ENCODE results near the gene ITGA7.

The ITGA7 gene

DNA sequence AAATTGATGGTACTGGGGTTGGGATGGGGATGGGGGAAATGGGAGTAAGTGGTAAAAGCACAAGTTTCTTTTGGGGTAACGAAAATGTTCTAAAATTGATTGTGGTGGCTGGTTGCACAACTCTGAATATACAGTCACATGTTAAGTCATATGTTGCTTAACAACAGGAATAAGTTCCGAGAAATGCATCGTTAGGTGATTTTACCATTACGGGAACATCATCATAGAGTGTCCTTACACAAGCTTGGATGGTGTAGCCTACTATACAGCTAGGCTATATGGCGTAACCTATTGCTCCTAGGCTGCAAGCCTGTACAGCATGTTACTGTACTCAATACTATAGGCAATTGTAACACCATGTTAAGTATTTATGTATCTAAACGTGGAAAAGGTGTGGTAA is 31.0 kb downstream of the ITGA7 start:
- TF ChIP-seq ZNF274 (IDR thresholded peaks at IDR 0.05; ENCODE audit: low read depth, low read length): no peak
- no peak overlapping the region for H3K4me3 ChIP-seq (ENCODE audit: low read length)

DNA sequence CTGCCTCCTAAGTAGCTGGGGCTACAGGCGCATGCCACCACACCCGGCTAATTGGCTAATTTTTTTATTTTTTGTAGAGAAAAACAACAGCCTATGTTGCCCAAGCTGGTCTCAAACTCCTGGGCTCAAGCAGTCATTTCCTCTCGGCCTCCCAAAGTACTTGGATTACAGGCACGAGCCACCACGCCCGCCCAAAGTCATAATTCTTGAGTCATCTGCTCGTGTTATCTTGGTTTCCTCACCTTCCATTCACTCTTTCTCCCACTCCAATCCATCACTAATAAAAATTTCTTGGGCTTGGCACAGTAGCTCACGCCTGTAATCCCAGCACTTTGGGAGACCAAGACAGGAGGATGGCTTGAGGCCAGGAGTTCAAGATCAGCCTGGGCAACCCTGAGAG is 32.0 kb downstream of the ITGA7 start:
- H3K4me3 ChIP-seq (ENCODE audit: low read length): no peak overlapping the region
- TF ChIP-seq ZNF274 (IDR thresholded peaks at IDR 0.05; ENCODE audit: low read depth, low read length): no peak

DNA sequence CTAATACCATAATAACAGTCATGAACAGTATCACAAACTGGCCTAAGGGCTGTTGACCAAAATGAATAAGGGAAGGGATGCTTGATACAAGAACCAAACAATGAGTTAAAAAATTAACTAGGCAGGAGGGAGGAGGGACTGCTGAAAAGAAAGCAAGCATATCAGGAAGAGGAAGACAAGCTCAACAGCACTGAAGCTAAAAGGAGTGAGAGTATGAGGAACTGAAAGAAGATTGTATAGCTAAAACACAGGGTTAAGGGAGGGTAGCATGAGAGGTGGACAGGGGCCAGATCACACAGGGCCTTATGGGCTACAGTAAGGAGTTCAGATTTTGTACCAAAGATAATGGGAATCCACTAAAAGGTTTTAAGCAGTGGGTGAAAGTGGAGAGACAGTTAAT is 34.1 kb downstream of the ITGA7 start:
- H3K4me3 ChIP-seq (ENCODE audit: low read length): no peak overlapping the region; the same call in 1 of the 2 replicates
- TF ChIP-seq ZNF274 (IDR thresholded peaks at IDR 0.05; ENCODE audit: low read depth, low read length): no peak

DNA sequence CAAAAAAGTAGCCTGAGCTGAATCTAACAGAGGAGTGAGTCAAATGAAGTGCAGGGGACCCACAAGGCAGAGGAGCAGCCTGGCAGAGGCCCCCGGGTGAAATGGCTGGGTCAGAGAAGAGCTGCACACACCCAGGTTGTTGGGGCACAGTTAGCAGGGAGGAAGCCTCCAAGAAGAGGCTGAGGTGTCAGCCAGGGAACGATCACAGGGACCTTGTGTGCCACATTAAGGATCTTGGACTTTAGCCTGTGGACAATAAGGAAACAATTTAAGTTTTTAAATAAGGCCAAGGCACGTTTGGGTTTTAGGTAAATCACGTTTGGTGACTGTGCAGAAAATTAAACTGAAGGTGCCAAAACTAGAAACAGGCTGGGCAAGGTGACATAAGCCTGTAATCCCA is 36.0 kb downstream of the ITGA7 start:
- no peak overlapping the region for H3K4me3 ChIP-seq (ENCODE audit: low read length)
- no peak for TF ChIP-seq ZNF274 (IDR thresholded peaks at IDR 0.05; ENCODE audit: low read depth, low read length)

DNA sequence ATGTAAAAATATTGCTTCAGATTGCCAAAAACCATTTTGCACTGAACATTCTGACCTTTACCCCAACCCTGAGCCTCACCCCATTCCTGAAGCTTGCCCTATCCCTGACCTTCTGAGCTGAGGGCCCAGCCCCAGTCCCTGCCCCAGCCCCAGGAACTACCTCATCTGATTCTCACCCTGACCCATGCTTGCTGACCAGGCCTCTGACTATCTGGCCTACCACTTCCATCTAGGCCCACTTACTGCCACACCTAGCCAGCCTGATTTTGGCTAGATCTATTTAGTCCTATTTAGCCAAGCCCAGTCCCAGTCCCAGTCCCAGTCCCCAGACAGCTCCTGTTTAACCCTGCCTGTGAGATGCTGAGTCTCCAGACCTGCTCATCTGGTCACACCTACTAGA is 37.4 kb downstream of the ITGA7 start:
- TF ChIP-seq ZNF274 (IDR thresholded peaks at IDR 0.05; ENCODE audit: low read depth, low read length): no peak
- H3K4me3 ChIP-seq (ENCODE audit: low read length): no peak overlapping the region

DNA sequence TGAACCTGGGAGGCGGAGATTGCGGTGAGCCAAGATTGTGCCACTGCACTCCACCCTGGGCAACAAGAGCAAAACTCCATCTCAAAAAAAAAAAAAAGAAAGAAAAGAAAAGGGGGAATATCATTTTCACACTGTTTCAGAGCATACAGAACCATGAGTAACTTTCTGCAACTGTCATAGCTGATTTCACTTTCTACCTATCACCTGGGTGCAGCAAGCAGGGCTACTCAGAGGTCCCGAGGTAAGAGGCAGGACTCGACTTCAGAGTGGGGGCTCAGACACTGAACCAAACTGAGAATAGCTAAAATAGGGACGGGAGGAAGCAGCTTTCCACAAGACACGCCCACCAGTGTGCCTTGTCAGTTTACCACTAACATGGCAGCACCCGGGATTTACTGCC is 41.2 kb downstream of the ITGA7 start:
- no peak overlapping the region for H3K4me3 ChIP-seq (ENCODE audit: low read length)
- no peak for TF ChIP-seq ZNF274 (IDR thresholded peaks at IDR 0.05; ENCODE audit: low read depth, low read length)

DNA sequence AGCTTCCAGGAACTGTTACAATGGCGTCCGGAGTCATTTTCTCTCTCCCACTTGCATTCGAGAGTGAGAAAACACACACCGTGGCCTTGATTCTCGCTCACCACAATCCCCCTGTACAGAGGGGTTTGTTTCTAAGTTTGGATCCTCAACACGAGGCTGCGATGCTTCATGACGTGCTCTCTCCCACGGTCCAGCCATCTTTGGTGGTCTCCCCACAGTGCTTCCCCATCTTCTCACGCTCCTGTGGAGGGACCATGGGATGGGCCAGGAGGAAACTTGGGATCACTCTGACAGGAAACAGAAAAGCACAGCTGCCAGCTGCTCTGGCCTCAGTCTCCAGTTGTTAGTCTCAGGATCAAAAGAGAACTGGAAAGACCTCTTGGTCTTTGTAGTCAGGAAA is 42.9 kb downstream of the ITGA7 start:
- H3K4me3 ChIP-seq (ENCODE audit: low read length): no peak overlapping the region
- TF ChIP-seq ZNF274 (IDR thresholded peaks at IDR 0.05; ENCODE audit: low read depth, low read length): no peak

DNA sequence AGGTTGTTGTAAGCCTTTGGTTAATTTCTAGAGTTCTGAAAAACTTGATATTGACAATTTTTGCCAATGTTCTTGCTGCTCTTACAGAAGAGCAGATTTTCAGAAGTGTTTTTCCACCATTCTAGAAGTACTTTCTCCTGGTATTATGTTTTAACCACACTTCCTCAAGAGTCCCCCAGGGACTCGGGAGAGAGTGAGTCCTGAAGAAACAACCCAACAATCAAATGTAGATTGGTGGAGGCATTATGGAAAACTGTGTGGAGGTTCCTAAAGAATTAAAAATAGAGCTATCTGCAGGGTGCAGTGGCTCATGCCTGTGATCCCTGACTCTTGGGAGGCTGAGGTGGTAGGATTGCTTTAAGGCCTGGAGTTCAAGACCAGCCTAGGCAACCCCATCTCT is 44.3 kb downstream of the ITGA7 start:
- TF ChIP-seq ZNF274 (IDR thresholded peaks at IDR 0.05; ENCODE audit: low read depth, low read length): no peak
- no peak overlapping the region for H3K4me3 ChIP-seq (ENCODE audit: low read length)

DNA sequence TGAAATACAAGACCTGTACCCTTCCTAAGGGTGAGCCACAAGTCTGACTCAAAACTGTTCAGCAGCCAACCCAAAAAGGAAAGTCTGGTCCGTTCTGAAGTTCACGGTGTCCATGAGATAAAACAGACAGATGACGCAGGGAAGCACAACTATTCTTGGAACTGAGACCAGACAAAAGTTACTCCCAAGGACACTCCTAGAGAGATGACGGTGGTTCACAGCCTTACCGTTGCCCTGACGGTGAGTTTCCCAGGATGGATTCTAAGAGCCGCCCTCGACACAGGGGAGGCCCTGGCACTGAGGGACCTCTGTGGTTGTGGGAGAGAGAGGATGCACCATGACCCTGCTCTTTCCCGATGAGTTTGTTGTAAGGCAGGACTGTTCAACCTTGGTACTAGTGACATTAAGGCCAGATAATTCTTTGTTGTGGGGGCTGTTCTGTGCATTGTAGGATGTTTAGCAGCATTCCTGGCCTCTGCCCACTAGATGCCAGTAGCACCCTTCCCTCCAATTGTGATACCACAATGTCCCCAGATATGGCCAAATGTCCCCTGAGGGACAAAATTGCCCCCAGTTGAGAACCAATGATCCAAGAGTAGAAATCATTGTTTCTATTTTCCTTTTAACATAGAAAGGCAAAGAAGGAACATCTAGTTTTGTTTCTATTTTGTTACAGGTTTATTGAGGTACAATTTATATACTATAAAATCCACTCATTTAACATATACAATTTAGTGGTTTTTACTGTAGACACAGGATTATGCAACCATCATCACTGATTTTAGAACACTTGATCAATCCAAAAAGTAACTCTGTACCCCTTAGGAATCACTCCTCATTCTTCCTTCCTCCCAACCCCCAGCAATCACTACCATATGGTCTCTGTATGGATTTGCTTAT is 48.0 kb downstream of the ITGA7 start:
- TF ChIP-seq ZNF274 (IDR thresholded peaks at IDR 0.05; ENCODE audit: low read depth, low read length): no peak
- no peak overlapping the region for H3K4me3 ChIP-seq (ENCODE audit: low read length)

DNA sequence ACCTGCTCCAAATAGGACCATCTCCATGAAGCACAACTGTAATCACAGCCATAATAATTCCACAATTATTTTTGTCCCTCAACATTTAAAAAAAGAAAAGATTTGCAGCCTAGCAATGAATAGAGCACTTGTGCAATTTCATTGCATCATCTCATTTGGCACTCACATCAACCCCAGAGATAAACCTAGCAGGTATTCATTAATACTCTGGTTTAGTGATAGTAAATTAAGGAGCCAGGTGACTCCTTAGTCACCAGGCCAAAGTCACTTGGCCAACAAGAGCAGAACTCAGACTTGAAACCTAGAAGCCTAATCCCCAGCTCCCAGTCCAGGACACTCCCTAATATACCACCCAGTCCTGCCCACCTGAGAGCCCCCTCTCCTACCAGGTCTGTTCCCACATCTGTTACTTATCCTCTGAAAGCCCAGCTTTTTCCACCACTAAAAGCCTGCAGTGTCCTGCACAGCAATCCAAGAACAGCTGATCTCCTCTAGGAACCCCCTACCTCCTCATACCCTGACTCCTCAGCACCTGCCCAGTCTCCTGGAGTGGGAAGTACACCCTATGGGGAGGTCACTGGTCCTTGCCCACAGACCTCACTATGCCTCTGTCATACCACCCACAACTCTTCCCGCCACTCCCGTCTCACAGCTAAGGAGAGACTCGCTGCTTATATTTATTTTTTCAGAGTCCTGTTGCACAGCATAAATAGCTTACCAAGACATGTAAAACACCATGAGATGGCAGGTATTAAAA is 48.9 kb downstream of the ITGA7 start:
- TF ChIP-seq ZNF274 (IDR thresholded peaks at IDR 0.05; ENCODE audit: low read depth, low read length): no peak
- no peak overlapping the region for H3K4me3 ChIP-seq (ENCODE audit: low read length)

DNA sequence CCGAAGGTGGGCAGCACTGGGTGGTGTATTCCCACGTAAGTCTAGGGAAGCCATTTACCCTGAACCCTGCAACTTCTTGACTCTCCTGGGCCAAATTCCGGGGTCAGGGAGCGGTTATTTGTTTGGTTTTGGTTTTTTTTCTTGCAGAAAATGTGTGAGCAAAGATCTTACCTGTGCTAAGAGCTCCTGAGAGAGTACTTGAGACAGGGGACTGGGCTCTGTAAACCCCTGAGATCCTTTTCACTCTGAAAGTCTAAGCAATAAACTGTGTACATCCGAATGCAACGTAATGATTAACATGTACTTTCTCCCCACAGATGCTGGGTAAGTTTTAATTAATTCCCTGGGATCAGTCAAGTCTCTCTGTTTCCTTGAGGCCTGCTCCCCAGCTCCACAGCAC is 49.5 kb downstream of the ITGA7 start:
- no peak overlapping the region for H3K4me3 ChIP-seq (ENCODE audit: low read length)
- TF ChIP-seq ZNF274 (IDR thresholded peaks at IDR 0.05; ENCODE audit: low read depth, low read length): no peak

DNA sequence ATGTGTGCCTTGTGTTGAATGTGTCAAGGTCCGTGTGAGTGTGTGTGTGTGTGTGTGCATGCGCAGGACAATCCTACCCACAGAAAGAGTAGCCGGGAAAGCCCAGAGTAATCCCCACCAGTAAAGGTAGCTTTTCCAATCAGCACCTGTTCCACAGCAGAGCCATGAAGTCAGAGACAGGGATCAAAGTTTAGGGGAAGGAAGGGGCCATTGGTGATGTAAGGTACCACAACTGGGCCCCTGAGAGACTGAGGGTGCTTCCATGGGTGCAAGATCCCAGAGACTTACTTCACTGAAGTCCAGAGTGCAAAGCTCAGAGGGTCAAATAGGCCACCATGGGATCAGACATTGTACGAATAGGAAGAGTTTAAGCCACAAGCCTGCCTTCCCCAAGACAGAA is 50.5 kb downstream of the ITGA7 start:
- TF ChIP-seq ZNF274 (IDR thresholded peaks at IDR 0.05; ENCODE audit: low read depth, low read length): no peak
- H3K4me3 ChIP-seq (ENCODE audit: low read length): no peak overlapping the region

DNA sequence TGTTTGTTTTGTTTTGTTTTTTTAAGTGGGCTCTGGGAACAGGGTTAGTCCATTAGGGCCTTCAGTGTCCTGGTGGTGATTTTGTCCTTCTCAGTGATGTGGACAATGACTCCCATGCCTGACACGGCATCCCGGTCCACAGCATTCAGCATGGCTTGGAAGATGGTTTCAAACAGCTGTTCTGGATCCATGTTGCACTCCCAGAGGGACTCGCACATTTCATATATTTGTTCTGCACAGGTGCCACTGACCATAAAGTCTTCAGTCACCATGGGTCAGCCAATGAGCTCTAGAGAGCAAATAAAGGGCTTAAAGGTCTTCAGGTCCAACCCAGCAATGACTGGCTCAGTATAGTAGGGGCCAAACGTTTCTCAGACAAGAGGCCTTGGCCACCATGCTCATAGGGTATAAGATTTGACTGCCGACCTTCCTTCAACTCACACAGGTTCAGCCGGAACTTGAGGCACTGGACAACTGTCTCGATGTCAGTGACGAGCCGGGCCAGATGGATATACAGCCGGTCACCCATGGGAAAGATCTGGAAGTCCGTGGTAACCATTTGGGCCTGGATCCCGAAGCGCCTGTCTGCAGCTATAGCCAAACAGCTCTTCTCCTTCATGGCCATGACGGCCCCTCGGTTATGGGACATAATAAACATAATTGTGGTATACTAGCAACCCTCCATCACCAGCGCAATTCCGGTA is 53.0 kb downstream of the ITGA7 start:
- TF ChIP-seq ZNF274 (IDR thresholded peaks at IDR 0.05; ENCODE audit: low read depth, low read length): no peak
- no peak overlapping the region for H3K4me3 ChIP-seq (ENCODE audit: low read length)

DNA sequence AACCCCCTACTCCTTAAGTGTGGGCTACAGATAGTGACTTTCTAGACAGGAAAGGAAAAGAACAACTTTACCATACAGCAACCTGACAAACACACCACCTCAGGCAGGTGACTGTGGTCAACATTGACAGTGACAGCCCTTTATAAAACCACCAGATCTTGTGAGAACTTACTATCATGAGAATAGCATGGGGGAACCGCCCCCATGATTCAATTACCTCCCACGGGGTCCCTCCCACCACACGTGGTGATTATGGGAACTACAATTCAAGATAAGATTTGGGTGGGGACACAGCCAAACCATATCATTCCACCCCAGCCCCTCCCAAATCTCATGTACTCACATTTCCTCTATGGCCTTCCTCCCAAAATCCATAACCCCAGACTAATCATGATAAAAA is 54.7 kb downstream of the ITGA7 start:
- H3K4me3 ChIP-seq (ENCODE audit: low read length): no peak overlapping the region
- TF ChIP-seq ZNF274 (IDR thresholded peaks at IDR 0.05; ENCODE audit: low read depth, low read length): no peak
